Effector memory CD8-positive, alpha-beta T cell (primary cell): ENCODE data around the gene RIOX2.

Source experiments
- ATAC-seq: fragments of 150-1000 bp; cut with Tn5 transposase; replicated peaks from 2 replicates; pipeline ENCODE4 v1.10.0; 2021; ENCODE audit warnings: mild to moderate bottlenecking, moderate library complexity
- DNase-seq, 3 experiments: peaks; one replicate each; pipeline ENCODE4 v3.0.0; 2021
- H3K27ac Mint-ChIP-seq, 2 donors: one replicate each; pipeline ENCODE4 v1.8.0; 2022; ENCODE audit warnings: mild to moderate bottlenecking in 2 of 2, mixed read lengths in 2 of 2, moderate library complexity in 2 of 2
- H3K27me3 Mint-ChIP-seq, 2 donors: one replicate each; pipeline ENCODE4 v1.8.0; 2022; ENCODE audit warnings: mixed read lengths in 2 of 2
- H3K36me3 Mint-ChIP-seq: one replicate; pipeline ENCODE4 v1.8.0; 2022; ENCODE audit warnings: mild to moderate bottlenecking, moderate library complexity, mixed read lengths; ENCODE audit not compliant: insufficient read depth
- H3K4me1 Mint-ChIP-seq, 2 donors: one replicate each; pipeline ENCODE4 v1.8.0; 2022; ENCODE audit warnings: low read depth in 2 of 2, mixed read lengths in 2 of 2
- H3K4me3 Mint-ChIP-seq, 2 donors: one replicate each; pipeline ENCODE4 v1.8.0; 2022; ENCODE audit warnings: mild to moderate bottlenecking in 2 of 2, mixed read lengths in 2 of 2, moderate library complexity in 2 of 2
- H3K9me3 Mint-ChIP-seq, 2 donors: one replicate each; pipeline ENCODE4 v1.8.0; 2022; ENCODE audit warnings: mixed read lengths in 2 of 2

RIOX2 gene

GRCh38 chr3:97957617-97958311 is 14.5 kb downstream of the RIOX2 start:
- H3K36me3 Mint-ChIP-seq: peaks cover 40% of the 10 kb centered on the region

DNA sequence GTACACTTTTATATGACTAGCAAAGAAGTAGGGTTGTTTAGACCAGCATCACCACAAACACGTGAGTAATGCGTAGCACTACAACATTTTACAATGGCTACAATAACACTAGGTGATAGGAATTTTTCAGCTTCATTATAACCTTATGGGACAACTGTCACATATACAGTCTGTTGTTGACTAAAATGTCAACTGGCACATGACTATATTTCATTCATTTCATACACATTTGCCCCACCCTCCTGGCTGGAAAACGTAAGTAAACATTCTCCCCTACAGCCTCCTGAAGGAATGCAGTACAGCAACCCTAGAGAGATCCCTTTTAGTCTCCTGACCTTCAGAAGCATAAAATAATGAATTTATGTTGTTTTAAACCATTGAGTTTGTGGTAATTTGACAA is 16.2 kb downstream of the RIOX2 start:
- DNase-seq: no peak
- no peaks in the 10 kb centered on the region for H3K4me1 Mint-ChIP-seq
- no peak overlapping the region for H3K4me3 Mint-ChIP-seq
- H3K9me3 Mint-ChIP-seq: no peaks in the 10 kb centered on the region
- H3K36me3 Mint-ChIP-seq: peaks cover 36% of the 10 kb centered on the region
- H3K27ac Mint-ChIP-seq: no peak overlapping the region
- no peak for ATAC-seq
- H3K27me3 Mint-ChIP-seq: no peaks in the 10 kb centered on the region

More at GRCh38 chr3:97957617-97958311, 14.5 kb downstream of the RIOX2 start:
- Mint-ChIP-seq H3K4me1 (peaks cover 11 to 13% of the 10 kb centered on the region in 2 donors), H3K9me3 (no peaks in the 10 kb centered on the region), H3K27ac (no peak overlapping the region), H3K27me3 (no peaks in the 10 kb centered on the region), H3K4me3 (no peak overlapping the region)
- ATAC-seq (no peak), DNase-seq (no peak)

DNA sequence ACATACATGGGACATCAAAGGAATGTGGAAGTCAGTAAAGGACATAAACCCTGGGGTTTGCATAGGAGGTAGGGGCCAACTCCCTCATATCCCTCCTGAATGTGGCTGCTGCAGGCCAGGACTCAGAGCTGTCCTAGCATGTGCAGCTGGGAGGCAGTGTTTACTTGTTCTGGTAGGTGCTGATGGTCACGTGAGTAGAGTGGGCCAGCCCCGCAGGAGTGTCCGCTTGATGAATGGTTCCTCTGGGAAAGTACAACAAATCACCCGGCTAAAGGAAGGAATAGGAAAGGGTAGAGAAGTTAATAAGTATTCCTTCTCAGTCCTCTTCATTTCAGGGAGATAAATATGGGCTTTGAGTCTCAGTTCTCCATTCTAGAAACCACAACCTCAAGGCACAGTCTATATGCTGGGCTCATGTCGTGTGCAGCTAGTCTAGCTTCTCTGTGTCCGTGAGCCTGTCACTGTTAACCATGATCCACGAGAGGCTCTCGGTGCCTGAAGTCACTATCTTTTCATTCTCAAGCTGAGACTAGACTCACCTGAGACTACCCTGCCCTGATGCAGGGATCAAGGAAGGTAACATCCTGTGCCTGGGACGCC is 17.9 kb downstream of the RIOX2 start:
- Mint-ChIP-seq H3K4me3 (no peak overlapping the region), H3K27ac (no peak overlapping the region), H3K36me3 (peaks cover 38% of the 10 kb centered on the region), H3K4me1 (no peaks in the 10 kb centered on the region), H3K27me3 (no peaks in the 10 kb centered on the region), H3K9me3 (no peaks in the 10 kb centered on the region)
- no peak for ATAC-seq
- no peak for DNase-seq

DNA sequence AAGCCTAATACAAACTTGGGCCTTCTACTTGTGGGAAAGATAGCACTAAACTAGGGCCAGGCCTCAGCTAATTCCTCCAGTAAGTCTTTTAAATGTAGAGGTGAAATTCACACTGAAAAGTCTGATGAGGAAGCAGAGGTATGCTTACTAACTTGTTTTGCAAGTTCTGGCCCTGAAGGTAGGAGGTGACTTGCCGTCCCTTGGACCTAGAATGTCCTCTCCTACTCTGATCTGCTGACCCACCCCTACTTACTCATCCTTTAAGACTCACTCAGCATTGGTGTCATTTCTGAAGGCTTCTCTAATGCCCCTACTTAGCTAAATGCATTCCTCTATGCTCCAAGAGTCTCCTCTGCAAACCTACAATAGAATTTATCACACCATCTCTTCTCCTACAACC is 19.4 kb downstream of the RIOX2 start:
- H3K27ac Mint-ChIP-seq: peak overlapping the region in 1 of 2 donors; percentile 4
- H3K36me3 Mint-ChIP-seq: peaks cover 35% of the 10 kb centered on the region
- no peaks in the 10 kb centered on the region for H3K9me3 Mint-ChIP-seq
- H3K27me3 Mint-ChIP-seq: no peaks in the 10 kb centered on the region
- no peaks in the 10 kb centered on the region for H3K4me1 Mint-ChIP-seq
- ATAC-seq (no peak), DNase-seq (no peak)
- H3K4me3 Mint-ChIP-seq: no peak overlapping the region

GRCh38 chr3:97952280-97952679 is 20.0 kb downstream of the RIOX2 start:
- Mint-ChIP-seq H3K4me1 (no peaks in the 10 kb centered on the region), H3K9me3 (no peaks in the 10 kb centered on the region), H3K4me3 (no peak overlapping the region), H3K36me3 (peaks cover 36% of the 10 kb centered on the region), H3K27me3 (no peaks in the 10 kb centered on the region), H3K27ac (no peak overlapping the region)
- ATAC-seq: no peak
- no peak for DNase-seq

GRCh38 chr3:97950360-97950759 is 21.9 kb downstream of the RIOX2 start:
- no peak for DNase-seq
- ATAC-seq: no peak
- H3K4me1 Mint-ChIP-seq: no peaks in the 10 kb centered on the region
- peaks cover 51% of the 10 kb centered on the region for H3K36me3 Mint-ChIP-seq
- no peaks in the 10 kb centered on the region for H3K9me3 Mint-ChIP-seq
- no peak overlapping the region for H3K4me3 Mint-ChIP-seq
- H3K27me3 Mint-ChIP-seq: no peaks in the 10 kb centered on the region
- H3K27ac Mint-ChIP-seq: peak overlapping the region in 1 of 2 donors; percentile 67

DNA sequence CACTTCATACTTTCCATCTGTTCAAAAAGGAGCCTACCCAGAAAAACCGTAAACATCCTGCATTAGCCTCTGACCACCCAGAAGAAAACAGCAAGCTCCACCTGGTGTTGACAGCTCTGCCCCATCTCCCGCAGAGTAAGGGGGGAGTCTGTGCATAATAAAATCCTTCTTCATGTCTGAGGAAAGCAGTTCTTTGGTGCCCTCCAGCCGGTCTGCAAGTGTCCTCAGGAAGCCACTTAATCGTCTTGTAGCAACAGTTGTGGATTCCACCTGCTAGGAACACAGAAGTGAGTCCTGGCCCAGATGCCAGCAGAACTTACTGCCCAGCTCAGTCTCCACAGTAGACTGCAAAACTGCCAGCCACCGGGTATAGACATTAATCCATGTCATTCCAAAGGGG is 22.5 kb downstream of the RIOX2 start:
- Mint-ChIP-seq H3K27ac (peak overlapping the region in 1 of 2 donors; percentile 67), H3K4me3 (no peak overlapping the region), H3K36me3 (peaks cover 57% of the 10 kb centered on the region), H3K4me1 (no peaks in the 10 kb centered on the region), H3K9me3 (no peaks in the 10 kb centered on the region), H3K27me3 (no peaks in the 10 kb centered on the region)
- DNase-seq: no peak
- no peak for ATAC-seq

GRCh38 chr3:97949110-97949485 is 23.1 kb downstream of the RIOX2 start:
- H3K36me3 Mint-ChIP-seq: peaks cover 58% of the 10 kb centered on the region
- no peaks in the 10 kb centered on the region for H3K27me3 Mint-ChIP-seq
- DNase-seq (no peak), ATAC-seq (no peak)
- no peak overlapping the region for H3K4me3 Mint-ChIP-seq
- H3K9me3 Mint-ChIP-seq: no peaks in the 10 kb centered on the region
- H3K27ac Mint-ChIP-seq: no peak overlapping the region
- no peaks in the 10 kb centered on the region for H3K4me1 Mint-ChIP-seq

DNA sequence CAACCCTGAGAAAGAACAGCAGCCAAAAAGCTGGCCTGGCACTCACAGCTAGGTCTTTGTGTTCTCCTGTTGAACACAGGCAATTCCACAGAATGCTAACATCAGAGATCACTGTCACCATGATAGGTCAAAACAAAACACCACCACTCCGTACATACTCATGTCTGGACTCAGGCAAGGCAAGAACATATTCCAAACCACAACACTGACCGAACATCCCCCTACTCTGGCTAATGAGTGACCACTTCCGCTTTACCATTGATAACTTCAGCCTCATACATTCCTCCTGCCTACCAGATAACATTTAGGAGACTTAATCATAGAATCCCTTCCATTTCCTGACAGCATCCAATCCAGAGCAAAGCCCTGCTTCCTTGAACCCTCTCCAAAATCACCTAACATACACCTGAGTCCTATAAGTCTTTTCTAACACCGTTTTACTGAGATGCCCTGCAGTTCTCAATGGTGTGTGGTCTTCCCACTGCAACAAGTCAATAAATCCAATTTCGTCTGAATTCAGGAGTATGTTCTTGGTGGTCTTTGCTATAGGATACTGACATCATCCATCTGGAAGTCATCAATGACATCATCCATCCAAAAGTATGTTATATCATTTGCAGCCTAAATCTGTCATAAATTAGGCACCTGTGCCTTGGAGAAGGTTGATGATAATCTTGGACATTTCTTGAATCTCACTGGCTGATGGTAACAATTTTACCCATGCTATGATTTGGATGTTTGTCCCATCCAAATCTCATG is 23.7 kb downstream of the RIOX2 start:
- H3K36me3 Mint-ChIP-seq: peaks cover 59% of the 10 kb centered on the region
- H3K4me1 Mint-ChIP-seq: no peaks in the 10 kb centered on the region
- no peaks in the 10 kb centered on the region for H3K27me3 Mint-ChIP-seq
- no peaks in the 10 kb centered on the region for H3K9me3 Mint-ChIP-seq
- DNase-seq: no peak
- no peak overlapping the region for H3K27ac Mint-ChIP-seq
- no peak overlapping the region for H3K4me3 Mint-ChIP-seq
- ATAC-seq: no peak

DNA sequence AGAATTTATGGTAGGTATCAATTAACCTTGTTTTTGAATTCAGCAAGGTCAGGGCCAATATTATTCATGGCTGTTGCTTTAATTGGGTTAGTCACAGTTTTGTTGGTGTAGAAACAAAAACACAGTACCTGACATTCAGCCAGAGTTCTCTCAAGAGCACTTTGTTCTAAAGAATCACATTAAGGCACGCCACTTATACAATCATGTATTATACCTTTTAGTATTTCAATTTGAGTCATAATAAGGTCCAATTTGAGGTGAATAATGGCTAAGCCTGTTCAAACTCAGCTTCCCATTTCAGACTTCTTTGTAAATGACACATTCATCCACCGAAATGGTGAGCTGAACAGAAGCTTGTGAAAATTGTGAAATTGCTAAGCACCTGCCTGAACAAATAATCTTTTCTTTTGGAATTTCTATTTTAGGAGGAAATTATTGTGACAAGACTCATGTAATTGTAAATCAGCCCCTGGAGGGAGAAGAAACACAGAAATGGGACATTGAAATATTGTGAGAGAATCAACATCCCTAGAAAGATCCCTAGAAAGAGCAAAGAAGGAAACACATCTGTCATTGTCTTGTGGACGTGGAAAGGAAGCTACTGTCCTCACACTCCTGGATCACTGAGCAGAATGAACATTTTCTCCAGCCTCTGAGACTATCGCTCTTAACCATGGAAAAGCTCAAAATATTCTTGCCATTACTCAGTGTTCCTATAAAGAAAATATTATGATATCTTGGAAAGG is 29.3 kb downstream of the RIOX2 start:
- H3K4me1 Mint-ChIP-seq: no peaks in the 10 kb centered on the region
- DNase-seq (no peak), ATAC-seq (no peak)
- H3K9me3 Mint-ChIP-seq: no peaks in the 10 kb centered on the region
- H3K36me3 Mint-ChIP-seq: peaks cover 30% of the 10 kb centered on the region
- H3K4me3 Mint-ChIP-seq: no peak overlapping the region
- H3K27ac Mint-ChIP-seq: peak overlapping the region in 1 of 2 donors; percentile 46
- no peaks in the 10 kb centered on the region for H3K27me3 Mint-ChIP-seq

- ATAC-seq (peak; percentile 64), DNase-seq (peak in 2 of 3 experiments; percentile 4 to 5)
- Mint-ChIP-seq H3K9me3 (no peaks in the 10 kb centered on the region), H3K4me1 (peaks cover 0 to 5% of the 10 kb centered on the region in 2 donors), H3K27ac (peak overlapping the region in 1 of 2 donors; percentile 17), H3K36me3 (peaks cover 14% of the 10 kb centered on the region), H3K27me3 (no peaks in the 10 kb centered on the region), H3K4me3 (no peak overlapping the region)
Observed at GRCh38 chr3:97940034-97940433, 32.2 kb downstream of the RIOX2 start.

- Mint-ChIP-seq H3K27ac (peak overlapping the region in 1 of 2 donors; percentile 17), H3K36me3 (peaks cover 11% of the 10 kb centered on the region), H3K27me3 (no peaks in the 10 kb centered on the region), H3K4me3 (no peak overlapping the region), H3K9me3 (no peaks in the 10 kb centered on the region), H3K4me1 (peaks cover 0 to 5% of the 10 kb centered on the region in 2 donors)
- DNase-seq (no peak), ATAC-seq (no peak)
Observed at GRCh38 chr3:97939401-97939800, 32.8 kb downstream of the RIOX2 start.

- Mint-ChIP-seq H3K36me3 (peaks cover 7% of the 10 kb centered on the region), H3K4me1 (peaks cover 0 to 5% of the 10 kb centered on the region in 2 donors), H3K27ac (no peak overlapping the region), H3K4me3 (no peak overlapping the region), H3K9me3 (no peaks in the 10 kb centered on the region), H3K27me3 (no peaks in the 10 kb centered on the region)
- ATAC-seq (no peak), DNase-seq (no peak)
Observed at GRCh38 chr3:97938444-97938843, 33.8 kb downstream of the RIOX2 start.
